Measurements from ENCODE around the gene ATP6V1B1. TPM values are rescaled to one million over a fixed set of nuclear protein-coding genes. Genes with fewer than 3 reads are reported as not detected.

ATP6V1B1 gene
- total RNA-seq, 2 donors from 2014 or later, result 0.48 to 1.4 TPM

- DNase-seq (ENCODE audit: low spot score), result no peak
- intact Hi-C loops (cut with DNase I), result no loop called here
Measured at GRCh38 chr2:70898363-70899240, 37.1 kb upstream of the ATP6V1B1 start.

- intact Hi-C loops (cut with DNase I), result no loop called here
- DNase-seq (ENCODE audit: low spot score), result no peak
Measured at GRCh38 chr2:70901227-70902066, 34.3 kb upstream of the ATP6V1B1 start.

GRCh38 chr2:70902067-70902442 is 33.6 kb upstream of the ATP6V1B1 start:
- no peak for DNase-seq (ENCODE audit: low spot score)
- intact Hi-C loops (cut with DNase I), result no loop called here

GRCh38 chr2:70902579-70902978 is 33.1 kb upstream of the ATP6V1B1 start:
- intact Hi-C loops (cut with DNase I), result no loop called here
- no peak for DNase-seq (ENCODE audit: low spot score)

- DNase-seq (ENCODE audit: low spot score), result no peak
Measured at GRCh38 chr2:70903171-70903570, 32.5 kb upstream of the ATP6V1B1 start.

GRCh38 chr2:70903641-70904340 is 31.9 kb upstream of the ATP6V1B1 start:
- intact Hi-C loops (cut with DNase I), result no loop called here
- no peak for DNase-seq (ENCODE audit: low spot score)

More at GRCh38 chr2:70903171-70903570, 32.5 kb upstream of the ATP6V1B1 start:
- intact Hi-C loops (cut with DNase I), result no loop called here

GRCh38 chr2:70904371-70905216 is 31.1 kb upstream of the ATP6V1B1 start:
- no peak for DNase-seq (ENCODE audit: low spot score)

GRCh38 chr2:70905443-70906421 is 30.0 kb upstream of the ATP6V1B1 start:
- intact Hi-C loops (cut with DNase I), result no loop called here

More at GRCh38 chr2:70904371-70905216, 31.1 kb upstream of the ATP6V1B1 start:
- intact Hi-C loops (cut with DNase I), result no loop called here

GRCh38 chr2:70906439-70907005 is 29.2 kb upstream of the ATP6V1B1 start:
- intact Hi-C loops (cut with DNase I), result no loop called here

More at GRCh38 chr2:70905443-70906421, 30.0 kb upstream of the ATP6V1B1 start:
- no peak for DNase-seq (ENCODE audit: low spot score)

GRCh38 chr2:70907130-70908057 is 28.3 kb upstream of the ATP6V1B1 start:
- no peak for DNase-seq (ENCODE audit: low spot score)
- intact Hi-C loops (cut with DNase I), result no loop called here

More at GRCh38 chr2:70906439-70907005, 29.2 kb upstream of the ATP6V1B1 start:
- no peak for DNase-seq (ENCODE audit: low spot score)

- DNase-seq (ENCODE audit: low spot score), result no peak
- intact Hi-C loops (cut with DNase I), result no loop called here
Measured at GRCh38 chr2:70916291-70916690, 19.4 kb upstream of the ATP6V1B1 start.

GRCh38 chr2:70918016-70918415 is 17.7 kb upstream of the ATP6V1B1 start:
- intact Hi-C loops (cut with DNase I), result no loop called here
- peak; percentile 42 for DNase-seq (ENCODE audit: low spot score)

GRCh38 chr2:70919672-70920366 is 15.9 kb upstream of the ATP6V1B1 start:
- intact Hi-C loops (cut with DNase I), result loop anchor here in 1 of 2 donors (5.0 kb wide), 1 partner anchor 48 kb away; no protein-coding TSS in a partner anchor

GRCh38 chr2:70920367-70920715 is 15.4 kb upstream of the ATP6V1B1 start:
- peak; percentile 64 for DNase-seq (ENCODE audit: low spot score)
- intact Hi-C loops (cut with DNase I), result loop anchor here in 1 of 2 donors (5.0 kb wide), 1 partner anchor 48 kb away; no protein-coding TSS in a partner anchor

More at GRCh38 chr2:70919672-70920366, 15.9 kb upstream of the ATP6V1B1 start:
- DNase-seq (ENCODE audit: low spot score), result peak; percentile 95

- DNase-seq (ENCODE audit: low spot score), result peak; percentile 54
- intact Hi-C loops (cut with DNase I), result loop anchor here in 1 of 2 donors (5.0 kb wide), 1 partner anchor 49 kb away; no protein-coding TSS in a partner anchor
Measured at GRCh38 chr2:70921031-70921430, 14.7 kb upstream of the ATP6V1B1 start.

All from posterior vena cava (tissue), 2 donors.